ENCODE measurements around the gene XRCC4.

GRCh38 chr5:83097689-83098231 lies 20.4 kb downstream of the XRCC4 start:
- TF ChIP-seq CTCF (conservative IDR thresholded peaks at IDR 0.05) (no peak), ZFX (IDR thresholded peaks at IDR 0.05) (no peak)
